ENCODE measurements around the gene ABHD10. TPM values are rescaled to one million over a fixed set of nuclear protein-coding genes. Genes with fewer than 3 reads are reported as not detected.

Gene ABHD10
- total RNA-seq, 1 experiment from 2014 or later = 30.3 TPM

- no peak for TF ChIP-seq POLR2AphosphoS5 (IDR thresholded peaks at IDR 0.05; ENCODE audit: low read depth, low read length)
- TF ChIP-seq TCF7L2 (IDR thresholded peaks at IDR 0.05; ENCODE audit: low read depth, low read length) = no peak
- no peak for TF ChIP-seq SIN3A (IDR thresholded peaks at IDR 0.05; ENCODE audit: borderline replicate concordance, insufficient read depth, low read depth, low read length)
- no peak for TF ChIP-seq CTCF (IDR thresholded peaks at IDR 0.05)
- no peak for TF ChIP-seq REST (IDR thresholded peaks at IDR 0.05; ENCODE audit: insufficient read depth in 1 of 2, low read depth in 2 of 2, low read length in 1 of 2)
- intact Hi-C loops (cut with micrococcal nuclease; ENCODE audit: unreplicated experiment) = no loop called here
- ChIA-PET POLR2A (no interaction called here), CTCF (no interaction called here)
- DNase-seq (ENCODE audit: low read depth, low spot score) (no peak), ATAC-seq (no peak)
- Histone ChIP-seq H3K36me3 (ENCODE audit: control insufficient read depth, insufficient read depth, low read length) (no peaks in the 10 kb centered on the region), H3K4me1 (ENCODE audit: control insufficient read depth, insufficient read depth, low read length) (0 out of 2 replicates have a peak, but pooled peaks cover 2% of the 10 kb centered on the region), H3K9me3 (ENCODE audit: control insufficient read depth, insufficient read depth, low read depth, low read length) (no peaks in the 10 kb centered on the region), H3K27me3 (ENCODE audit: control insufficient read depth, insufficient read depth, low read length) (no peaks in the 10 kb centered on the region), H3K4me3 (ENCODE audit: low read depth in 2 of 2, low read length in 2 of 2) (no peak overlapping the region), H3K27ac (ENCODE audit: low read length) (no peak overlapping the region)
- in situ Hi-C loops (cut with HindIII; ENCODE audit: low pct_unique_long_range_greater_than_20kb, low sequenced_read_pairs) = no loop called here
- TSS peak; percentile 44 for BruUV-seq (replicated peaks)
These were observed 15.4 kb upstream of the ABHD10 start for GRCh38 chr3:111963424-111963823.

- POLR2A ChIA-PET = no interaction called here
These were observed 13.3 kb upstream of the ABHD10 start for GRCh38 chr3:111965484-111965883.

GRCh38 chr3:111967068-111967467 is 11.8 kb upstream of the ABHD10 start:
- intact Hi-C loops (cut with micrococcal nuclease; ENCODE audit: unreplicated experiment) = loop anchor here (1.0 kb wide), 2 partner anchors 72 to 250 kb away; no protein-coding TSS in a partner anchor
- Histone ChIP-seq H3K36me3 (ENCODE audit: control insufficient read depth, insufficient read depth, low read length) (no peaks in the 10 kb centered on the region), H3K4me1 (ENCODE audit: control insufficient read depth, insufficient read depth, low read length) (0 out of 2 replicates have a peak, but pooled peaks cover 2% of the 10 kb centered on the region), H3K9me3 (ENCODE audit: control insufficient read depth, insufficient read depth, low read depth, low read length) (no peaks in the 10 kb centered on the region), H3K27ac (ENCODE audit: low read length) (peak overlapping the region; percentile 15; the same call in 1 of the 2 replicates), H3K4me3 (ENCODE audit: low read depth in 2 of 2, low read length in 2 of 2) (no peak overlapping the region), H3K27me3 (ENCODE audit: control insufficient read depth, insufficient read depth, low read length) (no peaks in the 10 kb centered on the region)
- TF ChIP-seq REST (IDR thresholded peaks at IDR 0.05; ENCODE audit: insufficient read depth in 1 of 2, low read depth in 2 of 2, low read length in 1 of 2) = no peak
- no peak for TF ChIP-seq CTCF (IDR thresholded peaks at IDR 0.05)
- no peak for TF ChIP-seq TCF7L2 (IDR thresholded peaks at IDR 0.05; ENCODE audit: low read depth, low read length)
- TF ChIP-seq SIN3A (IDR thresholded peaks at IDR 0.05; ENCODE audit: borderline replicate concordance, insufficient read depth, low read depth, low read length) = no peak
- TF ChIP-seq POLR2AphosphoS5 (IDR thresholded peaks at IDR 0.05; ENCODE audit: low read depth, low read length) = no peak
- ChIA-PET CTCF (interaction anchor here (0.7 to 1.7 kb wide), 9 partner anchors 12 to 1673 kb away, joined by 3 to 17 read pairs (median 12); partner anchors contain the start of gene ABHD10), POLR2A (interaction anchor here (0.5 kb wide), 1 partner anchor 137 kb away, joined by 3 read pairs; no protein-coding TSS in a partner anchor)
- ATAC-seq (no peak), DNase-seq (ENCODE audit: low read depth, low spot score) (no peak)
- no TSS peak for BruUV-seq (replicated peaks)
- in situ Hi-C loops (cut with HindIII; ENCODE audit: low pct_unique_long_range_greater_than_20kb, low sequenced_read_pairs) = no loop called here

More at GRCh38 chr3:111965484-111965883, 13.3 kb upstream of the ABHD10 start:
- no TSS peak for BruUV-seq (replicated peaks)
- no peaks in the 10 kb centered on the region for H3K9me3 ChIP-seq (ENCODE audit: control insufficient read depth, insufficient read depth, low read depth, low read length)
- TF ChIP-seq TCF7L2 (IDR thresholded peaks at IDR 0.05; ENCODE audit: low read depth, low read length) = no peak
- H3K27me3 ChIP-seq (ENCODE audit: control insufficient read depth, insufficient read depth, low read length) = no peaks in the 10 kb centered on the region
- H3K36me3 ChIP-seq (ENCODE audit: control insufficient read depth, insufficient read depth, low read length) = no peaks in the 10 kb centered on the region
- H3K27ac ChIP-seq (ENCODE audit: low read length) = no peak overlapping the region
- CTCF ChIA-PET = no interaction called here
- in situ Hi-C loops (cut with HindIII; ENCODE audit: low pct_unique_long_range_greater_than_20kb, low sequenced_read_pairs) (no loop called here), intact Hi-C loops (cut with micrococcal nuclease; ENCODE audit: unreplicated experiment) (no loop called here)
- 0 out of 2 replicates have a peak, but pooled peaks cover 2% of the 10 kb centered on the region for H3K4me1 ChIP-seq (ENCODE audit: control insufficient read depth, insufficient read depth, low read length)
- H3K4me3 ChIP-seq (ENCODE audit: low read depth in 2 of 2, low read length in 2 of 2) = no peak overlapping the region
- ATAC-seq = no peak
- DNase-seq (ENCODE audit: low read depth, low spot score) = no peak
